Measurements from ENCODE around the gene UCK1.
A peak's percentile ranks its signal among the peaks of the same experiment; 100 is the strongest.
"Not testable (repeated sequence)": the region's sequence is repeated elsewhere in the genome, so short reads cannot be mapped to it uniquely, and the experiment has no call there.

Gene UCK1

GRCh38 chr9:131549186-131549585, 18.1 kb upstream of the UCK1 start:
- not testable (repeated sequence) for H3K9me3 ChIP-seq (ENCODE audit: low read length); H3K27ac ChIP-seq (ENCODE audit: low read depth, low read length); H3K9ac ChIP-seq (ENCODE audit: low read length); H3K4me1 ChIP-seq (ENCODE audit: insufficient read depth, low read length); H3K36me3 ChIP-seq (ENCODE audit: insufficient read depth, low read length); H3K4me3 ChIP-seq (ENCODE audit: low read depth in 1 of 2, low read length in 2 of 2)
- peaks cover 19 to 32% of the 10 kb centered on the region in 2 donors for H3K27me3 ChIP-seq (ENCODE audit: control insufficient read depth in 1 of 2, insufficient read depth in 2 of 2, low read length in 2 of 2)

- Histone ChIP-seq H3K4me1 (ENCODE audit: insufficient read depth, low read length) (no peaks in the 10 kb centered on the region), H3K36me3 (ENCODE audit: insufficient read depth, low read length) (no peaks in the 10 kb centered on the region), H3K27me3 (ENCODE audit: control insufficient read depth in 1 of 2, insufficient read depth in 2 of 2, low read length in 2 of 2) (peaks cover 5 to 21% of the 10 kb centered on the region in 2 donors), H3K4me3 (ENCODE audit: low read depth in 1 of 2, low read length in 2 of 2) (peak overlapping the region; percentile 32 to 45), H3K27ac (ENCODE audit: low read depth, low read length) (no peak overlapping the region), H3K9me3 (ENCODE audit: low read length) (peaks cover 11% of the 10 kb centered on the region), H3K9ac (ENCODE audit: low read length) (no peak overlapping the region)
These were observed 15.4 kb upstream of the UCK1 start for GRCh38 chr9:131546336-131547084.

- Histone ChIP-seq H3K36me3 (ENCODE audit: insufficient read depth, low read length) (no peaks in the 10 kb centered on the region), H3K9me3 (ENCODE audit: low read length) (peaks cover 11% of the 10 kb centered on the region), H3K9ac (ENCODE audit: low read length) (no peak overlapping the region), H3K27me3 (ENCODE audit: control insufficient read depth in 1 of 2, insufficient read depth in 2 of 2, low read length in 2 of 2) (peaks cover 5 to 21% of the 10 kb centered on the region in 2 donors), H3K4me3 (ENCODE audit: low read depth in 1 of 2, low read length in 2 of 2) (peak overlapping the region in 1 of 2 donors; percentile 32), H3K4me1 (ENCODE audit: insufficient read depth, low read length) (no peaks in the 10 kb centered on the region), H3K27ac (ENCODE audit: low read depth, low read length) (no peak overlapping the region)
These were observed 14.8 kb upstream of the UCK1 start for GRCh38 chr9:131545786-131546335.

- Histone ChIP-seq H3K27ac (ENCODE audit: low read depth, low read length) (no peak within 1 kb of the TSS), H3K36me3 (ENCODE audit: insufficient read depth, low read length) (no peaks in the 10 kb centered on the region), H3K9ac (ENCODE audit: low read length) (no peak within 1 kb of the TSS), H3K4me3 (ENCODE audit: low read depth in 1 of 2, low read length in 2 of 2) (peak within 1 kb of the TSS in 1 of 2 donors; percentile 32), H3K27me3 (ENCODE audit: control insufficient read depth in 1 of 2, insufficient read depth in 2 of 2, low read length in 2 of 2) (peaks cover 5 to 21% of the 10 kb centered on the region in 2 donors), H3K9me3 (ENCODE audit: low read length) (peaks cover 11% of the 10 kb centered on the region), H3K4me1 (ENCODE audit: insufficient read depth, low read length) (no peaks in the 10 kb centered on the region)
These were observed 14.1 kb upstream of the UCK1 start, which contains the start of gene PRRT1B for GRCh38 chr9:131545003-131545785. Gene PRRT1B, plus strand, starts transcription at chr9:131545523. Its CDS starts 93 bp downstream, at chr9:131545616.

- Histone ChIP-seq H3K4me3 (ENCODE audit: low read depth in 1 of 2, low read length in 2 of 2) (no peak overlapping the region), H3K9me3 (ENCODE audit: low read length) (peaks cover 11% of the 10 kb centered on the region), H3K36me3 (ENCODE audit: insufficient read depth, low read length) (no peaks in the 10 kb centered on the region), H3K9ac (ENCODE audit: low read length) (no peak overlapping the region), H3K4me1 (ENCODE audit: insufficient read depth, low read length) (no peaks in the 10 kb centered on the region), H3K27me3 (ENCODE audit: control insufficient read depth in 1 of 2, insufficient read depth in 2 of 2, low read length in 2 of 2) (peaks cover 5 to 21% of the 10 kb centered on the region in 2 donors), H3K27ac (ENCODE audit: low read depth, low read length) (no peak overlapping the region)
These were observed 12.1 kb upstream of the UCK1 start for GRCh38 chr9:131543141-131543540.

GRCh38 chr9:131539223-131539923, 8.3 kb upstream of the UCK1 start:
- no peak overlapping the region for H3K4me3 ChIP-seq (ENCODE audit: low read depth in 1 of 2, low read length in 2 of 2)
- H3K9ac ChIP-seq (ENCODE audit: low read length) = no peak overlapping the region
- no peak overlapping the region for H3K27ac ChIP-seq (ENCODE audit: low read depth, low read length)
- no peaks in the 10 kb centered on the region for H3K36me3 ChIP-seq (ENCODE audit: insufficient read depth, low read length)
- H3K27me3 ChIP-seq (ENCODE audit: control insufficient read depth in 1 of 2, insufficient read depth in 2 of 2, low read length in 2 of 2) = no peaks in the 10 kb centered on the region
- H3K9me3 ChIP-seq (ENCODE audit: low read length) = peaks cover 11% of the 10 kb centered on the region
- H3K4me1 ChIP-seq (ENCODE audit: insufficient read depth, low read length) = no peaks in the 10 kb centered on the region

GRCh38 chr9:131537946-131538345, 6.9 kb upstream of the UCK1 start:
- Histone ChIP-seq H3K4me3 (ENCODE audit: low read depth in 1 of 2, low read length in 2 of 2) (no peak overlapping the region), H3K27me3 (ENCODE audit: control insufficient read depth in 1 of 2, insufficient read depth in 2 of 2, low read length in 2 of 2) (no peaks in the 10 kb centered on the region), H3K36me3 (ENCODE audit: insufficient read depth, low read length) (no peaks in the 10 kb centered on the region), H3K4me1 (ENCODE audit: insufficient read depth, low read length) (no peaks in the 10 kb centered on the region), H3K27ac (ENCODE audit: low read depth, low read length) (no peak overlapping the region), H3K9me3 (ENCODE audit: low read length) (no peaks in the 10 kb centered on the region), H3K9ac (ENCODE audit: low read length) (no peak overlapping the region)

- Histone ChIP-seq H3K9ac (ENCODE audit: low read length) (no peak overlapping the region), H3K4me1 (ENCODE audit: insufficient read depth, low read length) (peaks cover 6% of the 10 kb centered on the region), H3K27ac (ENCODE audit: low read depth, low read length) (no peak overlapping the region), H3K27me3 (ENCODE audit: control insufficient read depth in 1 of 2, insufficient read depth in 2 of 2, low read length in 2 of 2) (no peaks in the 10 kb centered on the region), H3K36me3 (ENCODE audit: insufficient read depth, low read length) (no peaks in the 10 kb centered on the region), H3K9me3 (ENCODE audit: low read length) (no peaks in the 10 kb centered on the region), H3K4me3 (ENCODE audit: low read depth in 1 of 2, low read length in 2 of 2) (no peak overlapping the region)
These were observed 3.7 kb upstream of the UCK1 start for GRCh38 chr9:131534721-131535237.

- Histone ChIP-seq H3K36me3 (ENCODE audit: insufficient read depth, low read length) (peaks cover 27% of the 10 kb centered on the region), H3K9ac (ENCODE audit: low read length) (peak overlapping the region; percentile 71), H3K27ac (ENCODE audit: low read depth, low read length) (peak overlapping the region; percentile 97), H3K4me1 (ENCODE audit: insufficient read depth, low read length) (peaks cover 11% of the 10 kb centered on the region), H3K27me3 (ENCODE audit: control insufficient read depth in 1 of 2, insufficient read depth in 2 of 2, low read length in 2 of 2) (no peaks in the 10 kb centered on the region), H3K9me3 (ENCODE audit: low read length) (no peaks in the 10 kb centered on the region), H3K4me3 (ENCODE audit: low read depth in 1 of 2, low read length in 2 of 2) (peak overlapping the region; percentile 80 to 96)
These were observed 530 bp downstream of the UCK1 start for GRCh38 chr9:131530546-131530919.

- no peaks in the 10 kb centered on the region for H3K27me3 ChIP-seq (ENCODE audit: control insufficient read depth in 1 of 2, insufficient read depth in 2 of 2, low read length in 2 of 2)
- H3K4me1 ChIP-seq (ENCODE audit: insufficient read depth, low read length) = peaks cover 11% of the 10 kb centered on the region
- peak overlapping the region; percentile 80 to 96 for H3K4me3 ChIP-seq (ENCODE audit: low read depth in 1 of 2, low read length in 2 of 2)
- H3K36me3 ChIP-seq (ENCODE audit: insufficient read depth, low read length) = peaks cover 31% of the 10 kb centered on the region
- no peaks in the 10 kb centered on the region for H3K9me3 ChIP-seq (ENCODE audit: low read length)
- peak overlapping the region; percentile 71 for H3K9ac ChIP-seq (ENCODE audit: low read length)
- H3K27ac ChIP-seq (ENCODE audit: low read depth, low read length) = peak overlapping the region; percentile 97
These were observed 1.2 kb downstream of the UCK1 start for GRCh38 chr9:131529597-131530545.
